A549 treated with ZK216348 at 1 μM for 4 hours (cell line): ENCODE results near the gene ECHDC3. TPM values are rescaled to one million over a fixed set of nuclear protein-coding genes. Genes with fewer than 3 reads are reported as not detected.

Source experiments
- total RNA-seq: library from RNA; stranded (reverse); fragments of 200-300 nt; extraction: Qiagen RNA extraction; gene quantifications from 5 replicates; pipeline ENCODE4 v1.2.3, GENCODE V29; 2022; ENCODE audit warnings: low read depth

The ECHDC3 gene, protein sequence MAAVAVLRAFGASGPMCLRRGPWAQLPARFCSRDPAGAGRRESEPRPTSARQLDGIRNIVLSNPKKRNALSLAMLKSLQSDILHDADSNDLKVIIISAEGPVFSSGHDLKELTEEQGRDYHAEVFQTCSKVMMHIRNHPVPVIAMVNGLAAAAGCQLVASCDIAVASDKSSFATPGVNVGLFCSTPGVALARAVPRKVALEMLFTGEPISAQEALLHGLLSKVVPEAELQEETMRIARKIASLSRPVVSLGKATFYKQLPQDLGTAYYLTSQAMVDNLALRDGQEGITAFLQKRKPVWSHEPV
- total RNA-seq: 6.6 to 10.4 TPM (median 8.5 TPM) in 5 replicates

DNA sequence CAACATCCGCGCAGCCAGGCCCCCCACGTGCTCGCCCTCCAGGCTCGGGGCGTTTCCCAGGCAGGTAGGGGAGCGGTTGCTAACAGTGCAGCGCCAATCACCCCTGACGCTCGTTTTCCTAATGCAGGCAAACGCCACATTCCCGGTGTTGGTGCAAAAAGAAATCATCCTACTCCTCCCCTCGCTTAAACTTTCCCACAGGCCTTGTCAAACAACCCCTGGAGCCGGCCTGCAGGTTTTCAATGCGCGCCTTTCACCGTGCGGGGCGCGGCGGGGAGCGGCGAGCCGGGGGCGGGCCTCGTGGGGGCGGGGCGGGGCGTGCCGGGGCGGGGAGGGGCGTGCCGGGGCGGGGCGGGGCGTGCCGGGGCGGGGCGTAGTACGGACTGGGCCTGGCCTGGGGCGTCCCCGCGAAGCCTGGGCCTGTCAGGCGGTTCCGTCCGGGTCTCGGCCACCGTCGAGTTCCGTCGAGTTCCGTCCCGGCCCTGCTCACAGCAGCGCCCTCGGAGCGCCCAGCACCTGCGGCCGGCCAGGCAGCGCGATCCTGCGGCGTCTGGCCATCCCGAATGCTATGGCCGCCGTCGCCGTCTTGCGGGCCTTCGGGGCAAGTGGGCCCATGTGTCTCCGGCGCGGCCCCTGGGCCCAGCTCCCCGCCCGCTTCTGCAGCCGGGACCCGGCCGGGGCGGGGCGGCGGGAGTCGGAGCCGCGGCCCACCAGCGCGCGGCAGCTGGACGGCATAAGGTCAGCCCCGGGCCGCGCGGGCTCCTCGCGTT, at the start of gene ECHDC3:
Gene ECHDC3 (plus strand): TSS at position 374 of the 770 bp plus-strand sequence. CDS start 195 bp downstream, at position 569.

Other genes with a start within 250 kb of the ECHDC3 start
- 9.1 to 13.3 TPM (median 12.9 TPM) in 5 replicates for gene USP6NL, start 130.7 kb upstream of the ECHDC3 start, total RNA-seq
- gene PROSER2, start 81.0 kb downstream of the ECHDC3 start, total RNA-seq: 26.6 to 45.4 TPM (median 41.2 TPM) in 5 replicates